ENCODE measurements around the gene SAMD11.

GRCh38 chr1:937521-937920 lies 13.8 kb downstream of the SAMD11 start:
- no peak for TF ChIP-seq CTCF (IDR thresholded peaks at IDR 0.05)
- TF ChIP-seq POLR2A (IDR thresholded peaks at IDR 0.05) = no peak
